ENCODE measurements around the gene CABP1. TPM values are rescaled to one million over a fixed set of nuclear protein-coding genes. Genes with fewer than 3 reads are reported as not detected.

CABP1 gene
- total and polyA plus RNA-seq, 2 experiments from 2014 or later, result 5.1 to 5.2 TPM

GRCh38 chr12:120650233-120650690, 9.8 kb downstream of the CABP1 start (continued):
- TF ChIP-seq ZNF462 (CRISPR knock-in tag; IDR thresholded peaks at IDR 0.05), result no peak

- Histone ChIP-seq H3K4me3 (no peak overlapping the region), H3K36me3 (ENCODE audit: insufficient read depth) (no peaks in the 10 kb centered on the region), H3K9me2 (ENCODE audit: insufficient read depth) (no peaks in the 10 kb centered on the region), H3K4me2 (peak overlapping the region; percentile 53), H3K27ac (ENCODE audit: low read depth) (no peak overlapping the region), H3F3A (replicated peaks; ENCODE audit: low read depth) (peaks cover 5% of the 10 kb centered on the region; the same call in 1 of the 2 replicates), H3K27me3 (ENCODE audit: insufficient read depth) (no peaks in the 10 kb centered on the region), H3K4me1 (ENCODE audit: insufficient read depth) (peaks cover 26% of the 10 kb centered on the region), H4K20me1 (replicated peaks; ENCODE audit: insufficient read depth) (no peaks in the 10 kb centered on the region), H3K79me2 (replicated peaks; ENCODE audit: insufficient read depth) (no peaks in the 10 kb centered on the region), H2AFZ (no peak overlapping the region)
- H3K27ac Mint-ChIP-seq, result no peak overlapping the region
- no peak for TF ChIP-seq JUNB (IDR thresholded peaks at IDR 0.05; ENCODE audit: unreplicated experiment)
- no peak for TF ChIP-seq CTCF (conservative IDR thresholded peaks at IDR 0.05; ENCODE audit: low read depth in 2 of 2)
- no peak for TF ChIP-seq EZH2phosphoT487 (IDR thresholded peaks at IDR 0.05; ENCODE audit: unreplicated experiment)
- no peak for TF ChIP-seq CREB1 (CRISPR knock-in tag; IDR thresholded peaks at IDR 0.05; ENCODE audit: low read depth)
- TF ChIP-seq REST (IDR thresholded peaks at IDR 0.05; ENCODE audit: unreplicated experiment), result no peak
- TF ChIP-seq NANOG (IDR thresholded peaks at IDR 0.05; ENCODE audit: borderline replicate concordance), result no peak
- no peak for TF ChIP-seq ETS1 (IDR thresholded peaks at IDR 0.05)
- ATAC-seq, result no peak
- peaks cover 34% of the 10 kb centered on the region for H3K4me1 Mint-ChIP-seq
- no peaks in the 10 kb centered on the region for H3K9me3 Mint-ChIP-seq
- DNase-seq (ENCODE audit: low spot score), result peak; percentile 38
- H3K4me3 Mint-ChIP-seq, result no peak overlapping the region
- no peaks in the 10 kb centered on the region; the same call in 2 of the 3 replicates for H3K36me3 Mint-ChIP-seq (ENCODE audit: low read depth)
- H3K27me3 Mint-ChIP-seq (ENCODE audit: insufficient read depth, low read depth, poor library complexity), result peaks cover 9% of the 10 kb centered on the region
Measured at GRCh38 chr12:120651821-120652220, 11.4 kb downstream of the CABP1 start.

All from GM23338 (cell line).